22Rv1 (cell line): ENCODE data around the gene NOL3.

Experiments
- CTCF ChIP-seq: fragments of 450-650 bp; IDR thresholded peaks from 2 replicates; pipeline ENCODE4 v1.5.1; 2017; ENCODE audit warnings: mild to moderate bottlenecking
- ZFX ChIP-seq: fragments of 450-650 bp; IDR thresholded peaks from 2 replicates; pipeline ENCODE4 v1.6.1; 2017; ENCODE audit warnings: antibody characterized with exemption, borderline replicate concordance

GRCh38 chr16:67182288-67182687 is 11.9 kb downstream of the NOL3 start:
- TF ChIP-seq CTCF (no peak), ZFX (no peak)
